GM06990 (cell line): ENCODE results near the gene PLSCR4.
A peak's percentile ranks its signal among the peaks of the same experiment; 100 is the strongest.

Experiments
- DNase-seq: peaks from one replicate; pipeline ENCODE4 v3.0.0-alpha.2; 2011; ENCODE audit not compliant: insufficient read length; ENCODE audit errors: extremely low read depth
- H3K27me3 ChIP-seq: replicated peaks from 2 replicates; pipeline ENCODE4 v1.6.0; 2011; ENCODE audit warnings: low read length; ENCODE audit not compliant: control insufficient read depth, insufficient read depth
- H3K36me3 ChIP-seq: 2 replicates; pipeline ENCODE4 v1.5.1; 2011; ENCODE audit warnings: low read length; ENCODE audit not compliant: control insufficient read depth, insufficient read depth
- H3K4me3 ChIP-seq: replicated peaks from 2 replicates; pipeline ENCODE4 v1.5.1; 2011; ENCODE audit warnings: low read depth, mild to moderate bottlenecking, control low read depth, low read length
- TF ChIP-seq, protein P1 (sequence below): IDR thresholded peaks from 2 replicates; pipeline ENCODE4 v1.5.1; 2011; ENCODE audit warnings: low read length, control low read depth, mild to moderate bottlenecking, inconsistent platforms; ENCODE audit not compliant: insufficient read depth, poor library complexity, severe bottlenecking

Gene PLSCR4

DNA sequence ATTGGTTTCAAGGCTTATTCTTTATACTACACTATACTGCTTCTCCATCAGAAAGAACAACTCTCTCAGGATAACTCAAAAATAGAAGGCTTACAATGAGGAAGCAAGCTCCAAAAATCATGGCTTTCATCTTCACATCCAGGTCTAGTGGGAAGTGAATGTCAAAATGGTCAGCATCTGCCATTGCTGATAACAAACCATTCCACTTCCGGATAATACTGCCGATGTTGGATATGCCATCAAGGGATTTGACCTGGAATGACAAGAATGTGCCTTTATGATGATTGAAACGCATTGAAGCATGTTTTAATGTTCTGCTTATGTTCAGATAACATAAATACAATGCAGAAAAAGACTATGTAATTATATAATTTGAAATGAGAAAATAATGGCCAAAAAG, 55.9 kb downstream of the PLSCR4 start:
- no peak for DNase-seq
- Histone ChIP-seq H3K36me3 (no peaks in the 10 kb centered on the region), H3K4me3 (no peak overlapping the region), H3K27me3 (no peaks in the 10 kb centered on the region)
- TF ChIP-seq, protein P1, sequence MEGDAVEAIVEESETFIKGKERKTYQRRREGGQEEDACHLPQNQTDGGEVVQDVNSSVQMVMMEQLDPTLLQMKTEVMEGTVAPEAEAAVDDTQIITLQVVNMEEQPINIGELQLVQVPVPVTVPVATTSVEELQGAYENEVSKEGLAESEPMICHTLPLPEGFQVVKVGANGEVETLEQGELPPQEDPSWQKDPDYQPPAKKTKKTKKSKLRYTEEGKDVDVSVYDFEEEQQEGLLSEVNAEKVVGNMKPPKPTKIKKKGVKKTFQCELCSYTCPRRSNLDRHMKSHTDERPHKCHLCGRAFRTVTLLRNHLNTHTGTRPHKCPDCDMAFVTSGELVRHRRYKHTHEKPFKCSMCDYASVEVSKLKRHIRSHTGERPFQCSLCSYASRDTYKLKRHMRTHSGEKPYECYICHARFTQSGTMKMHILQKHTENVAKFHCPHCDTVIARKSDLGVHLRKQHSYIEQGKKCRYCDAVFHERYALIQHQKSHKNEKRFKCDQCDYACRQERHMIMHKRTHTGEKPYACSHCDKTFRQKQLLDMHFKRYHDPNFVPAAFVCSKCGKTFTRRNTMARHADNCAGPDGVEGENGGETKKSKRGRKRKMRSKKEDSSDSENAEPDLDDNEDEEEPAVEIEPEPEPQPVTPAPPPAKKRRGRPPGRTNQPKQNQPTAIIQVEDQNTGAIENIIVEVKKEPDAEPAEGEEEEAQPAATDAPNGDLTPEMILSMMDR: no peak

DNA sequence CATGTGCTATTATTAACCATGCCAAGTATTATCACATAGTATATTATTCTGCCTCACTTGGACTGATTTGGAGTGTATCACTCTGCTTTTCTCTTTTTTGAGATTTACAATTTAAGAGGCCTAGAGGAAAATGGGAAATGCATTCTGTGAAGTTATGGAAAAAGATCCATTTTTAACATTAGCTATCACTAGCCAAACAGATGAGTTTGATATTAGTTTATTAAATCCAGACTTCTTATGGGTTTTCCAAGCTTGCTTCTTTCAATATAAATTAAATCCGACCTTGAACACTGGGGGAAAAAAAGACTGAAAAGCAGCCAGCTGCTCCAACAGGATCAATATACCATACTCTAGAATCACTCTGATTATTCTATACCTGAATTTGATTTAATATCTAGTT, 59.9 kb downstream of the PLSCR4 start:
- Histone ChIP-seq H3K27me3 (no peaks in the 10 kb centered on the region), H3K36me3 (no peaks in the 10 kb centered on the region), H3K4me3 (no peak overlapping the region)
- no peak for DNase-seq
- TF ChIP-seq, protein P1: no peak

DNA sequence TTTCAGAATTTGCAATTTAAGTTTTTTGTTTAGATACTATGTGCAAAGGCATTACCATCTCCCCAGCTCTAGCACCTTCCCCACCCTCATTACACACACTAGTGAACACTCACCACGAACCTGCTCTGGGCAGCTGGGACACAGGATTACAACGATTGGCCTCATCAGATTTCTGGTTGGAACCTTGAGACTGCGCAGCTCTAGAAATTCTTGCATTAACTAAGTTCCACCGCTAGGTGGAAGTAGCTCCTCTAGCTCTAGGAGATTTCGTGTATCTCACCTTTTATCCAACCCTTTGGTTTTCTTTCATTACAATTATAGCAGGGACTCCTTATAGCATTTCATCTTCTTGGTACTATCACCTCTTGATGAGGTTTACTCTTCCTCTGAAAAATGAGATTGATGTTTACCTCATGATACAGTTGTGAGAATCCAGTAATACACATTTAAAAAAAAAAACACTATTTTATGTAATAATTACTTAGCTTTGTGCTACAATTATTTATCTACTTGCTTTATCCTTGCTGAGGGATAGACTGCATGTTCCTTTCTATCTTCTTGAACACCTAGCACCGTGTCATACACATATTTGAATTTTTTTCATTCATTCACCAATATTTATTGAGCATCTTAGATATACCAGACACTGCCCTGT, 61.3 kb downstream of the PLSCR4 start:
- DNase-seq: no peak
- Histone ChIP-seq H3K27me3 (no peaks in the 10 kb centered on the region), H3K4me3 (no peak overlapping the region), H3K36me3 (no peaks in the 10 kb centered on the region)
- TF ChIP-seq, protein P1: peak; percentile 75

DNA sequence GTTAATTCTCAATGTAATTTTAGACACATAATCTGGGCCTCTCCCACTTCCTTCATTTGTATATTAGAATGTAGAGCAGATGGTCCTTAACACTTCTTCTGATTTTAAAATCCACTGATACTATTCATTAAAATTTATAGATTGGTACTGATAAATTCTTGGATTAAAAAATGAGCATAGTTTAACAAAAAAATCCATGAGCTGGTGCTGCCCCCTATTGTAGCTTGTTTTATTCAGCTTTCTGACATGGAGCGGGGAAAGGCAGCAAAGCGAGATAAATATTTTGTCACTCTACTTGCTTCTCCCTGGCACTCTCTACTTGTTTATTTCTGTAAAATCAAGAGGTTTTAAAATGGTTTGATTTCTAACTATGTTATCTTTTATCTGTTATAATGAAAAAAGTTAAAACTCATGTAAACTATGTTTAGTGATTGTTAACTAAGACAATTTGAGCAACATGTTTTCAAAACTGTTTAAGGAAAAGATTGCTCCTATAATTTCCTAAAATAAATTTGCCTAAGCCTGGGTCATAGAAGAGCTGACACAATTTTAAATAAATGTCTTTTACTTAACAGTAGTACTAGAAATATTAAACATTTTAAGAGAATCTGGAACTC, 63.5 kb downstream of the PLSCR4 start:
- Histone ChIP-seq H3K36me3 (no peaks in the 10 kb centered on the region), H3K27me3 (no peaks in the 10 kb centered on the region), H3K4me3 (no peak overlapping the region)
- DNase-seq: no peak
- TF ChIP-seq, protein P1: peak; percentile 42

DNA sequence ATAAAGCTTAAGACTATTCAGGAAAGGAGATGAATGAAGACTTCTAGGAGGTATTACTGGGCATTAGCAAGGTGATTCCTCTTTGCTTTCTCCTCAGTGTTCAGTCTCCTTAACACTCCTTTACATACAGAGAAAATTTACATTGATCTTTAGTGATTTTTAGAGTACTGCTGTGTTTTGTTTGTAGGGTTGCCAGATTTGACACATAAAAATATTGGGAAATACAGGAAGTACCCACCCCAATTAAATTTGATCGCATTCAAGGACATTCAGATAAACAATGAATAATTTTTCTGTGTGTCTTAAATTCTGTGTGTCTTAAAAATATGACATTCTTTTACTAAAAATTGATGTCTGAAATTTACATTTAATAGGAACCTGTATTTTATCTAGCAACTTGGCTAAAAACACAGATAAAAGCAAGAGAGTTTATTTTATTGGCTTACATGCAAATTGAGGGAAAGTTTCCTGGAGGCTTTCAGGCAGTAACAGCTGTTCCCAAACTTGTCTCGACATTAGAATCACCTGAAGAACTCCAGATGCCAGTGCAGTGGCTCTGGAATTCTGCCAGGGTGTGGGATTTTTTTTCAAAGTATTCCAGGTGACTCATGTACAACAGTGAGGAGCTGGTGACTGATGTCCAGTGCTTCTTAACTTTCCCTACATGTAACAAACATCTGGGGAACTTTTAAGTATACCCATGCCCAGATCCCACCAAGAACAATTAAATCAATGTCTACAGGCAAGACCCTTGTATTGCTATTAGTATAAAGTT, 66.5 kb downstream of the PLSCR4 start:
- no peak overlapping the region for H3K4me3 ChIP-seq
- no peak for DNase-seq
- H3K36me3 ChIP-seq: no peaks in the 10 kb centered on the region
- H3K27me3 ChIP-seq: no peaks in the 10 kb centered on the region
- TF ChIP-seq, protein P1: no peak
